D341Med (cell line): ENCODE results near the gene CD247.

Source experiments
- DNase-seq: peaks from one replicate; pipeline ENCODE4 v3.0.0; 2012; ENCODE audit warnings: low spot score

Gene CD247

GRCh38 chr1:167412072-167412471 lies 106.3 kb downstream of the CD247 start:
- no peak for DNase-seq

- DNase-seq, result no peak
Measured at GRCh38 chr1:167409183-167409582, 109.1 kb downstream of the CD247 start.

GRCh38 chr1:167408355-167408754 lies 110.0 kb downstream of the CD247 start:
- no peak for DNase-seq

- no peak for DNase-seq
Measured at GRCh38 chr1:167404908-167405307, 113.4 kb downstream of the CD247 start.

GRCh38 chr1:167404161-167404888 lies 114.0 kb downstream of the CD247 start:
- DNase-seq, result no peak

- peak; percentile 74 for DNase-seq
Measured at GRCh38 chr1:167401260-167401873, 117.0 kb downstream of the CD247 start.

- no peak for DNase-seq
Measured at GRCh38 chr1:167400359-167400953, 117.9 kb downstream of the CD247 start.

- DNase-seq, result no peak
Measured at GRCh38 chr1:167392200-167392696, 126.1 kb downstream of the CD247 start.

- no peak for DNase-seq
Measured at GRCh38 chr1:167388976-167389375, 129.4 kb downstream of the CD247 start.

GRCh38 chr1:167387251-167387910 lies 130.9 kb downstream of the CD247 start:
- no peak for DNase-seq
